CMK (cell line): ENCODE data around the gene COLQ.
"Not testable (repeated sequence)": the region's sequence is repeated elsewhere in the genome, so short reads cannot be mapped to it uniquely, and the experiment has no call there.

Experiments
- DNase-seq: peaks from one replicate; pipeline ENCODE4 v3.0.0-alpha.2; 2010; ENCODE audit warnings: low read depth

Gene COLQ

GRCh38 chr3:15490158-15490557, 31.3 kb downstream of the COLQ start:
- no peak for DNase-seq

GRCh38 chr3:15488002-15488401, 33.5 kb downstream of the COLQ start:
- no peak for DNase-seq

GRCh38 chr3:15486979-15487378, 34.5 kb downstream of the COLQ start:
- no peak for DNase-seq

DNA sequence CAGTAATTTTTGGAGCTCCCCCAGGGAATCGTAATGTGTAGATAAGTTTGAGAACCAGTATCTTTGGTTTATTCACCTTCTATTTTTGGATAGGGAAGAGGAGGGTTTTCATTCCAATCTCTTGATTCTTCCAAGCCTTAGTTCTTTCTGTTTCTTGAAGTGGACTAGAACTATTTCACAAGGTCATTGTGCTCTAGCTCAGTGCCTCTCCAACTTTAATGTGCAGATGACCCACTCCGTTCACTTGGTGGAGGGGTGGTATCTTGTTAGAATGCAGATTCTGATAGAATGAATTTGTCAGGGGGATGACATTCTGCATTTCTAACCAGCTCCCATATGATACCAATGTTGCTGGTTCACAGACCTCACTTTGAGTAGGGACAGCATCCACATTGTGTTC, 35.5 kb downstream of the COLQ start:
- DNase-seq: no peak

DNA sequence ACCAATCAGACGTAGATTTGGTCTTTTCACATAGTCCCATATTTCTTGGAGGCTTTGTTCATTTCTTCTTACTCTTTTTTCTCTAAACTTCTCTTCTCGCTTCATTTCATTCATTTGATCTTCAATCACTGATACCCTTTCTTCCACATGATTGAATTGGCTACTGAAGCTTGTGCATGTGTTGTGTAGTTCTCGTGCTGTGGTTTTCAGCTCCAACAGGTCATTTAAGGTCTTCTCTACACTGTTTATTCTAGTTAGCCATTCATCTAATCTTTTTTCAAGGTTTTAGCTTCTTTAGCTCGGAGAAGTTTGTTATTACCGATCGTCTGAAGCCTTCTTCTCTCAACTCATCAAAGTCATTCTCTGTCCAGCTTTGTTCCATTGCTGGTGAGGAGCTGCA, 37.0 kb downstream of the COLQ start:
- DNase-seq: not testable (repeated sequence)

- no peak for DNase-seq
Measured at GRCh38 chr3:15479400-15480224, 41.9 kb downstream of the COLQ start.

DNA sequence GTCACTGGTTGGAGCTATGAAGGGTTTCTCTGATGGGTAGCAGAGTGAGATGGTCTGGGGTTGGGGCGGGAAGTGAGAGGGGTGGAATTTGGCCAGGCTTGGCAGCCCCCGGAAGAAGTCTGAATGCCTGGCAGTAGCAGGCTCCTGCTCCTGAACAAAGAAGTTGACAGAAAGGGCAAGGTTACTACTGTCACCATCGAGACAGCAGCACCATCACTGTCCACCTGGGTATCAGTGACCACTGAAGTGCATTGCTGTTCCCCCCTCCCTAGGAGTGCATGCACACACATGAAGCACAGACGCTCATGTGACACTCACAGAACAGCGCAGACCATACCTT, 42.9 kb downstream of the COLQ start:
- no peak for DNase-seq

DNA sequence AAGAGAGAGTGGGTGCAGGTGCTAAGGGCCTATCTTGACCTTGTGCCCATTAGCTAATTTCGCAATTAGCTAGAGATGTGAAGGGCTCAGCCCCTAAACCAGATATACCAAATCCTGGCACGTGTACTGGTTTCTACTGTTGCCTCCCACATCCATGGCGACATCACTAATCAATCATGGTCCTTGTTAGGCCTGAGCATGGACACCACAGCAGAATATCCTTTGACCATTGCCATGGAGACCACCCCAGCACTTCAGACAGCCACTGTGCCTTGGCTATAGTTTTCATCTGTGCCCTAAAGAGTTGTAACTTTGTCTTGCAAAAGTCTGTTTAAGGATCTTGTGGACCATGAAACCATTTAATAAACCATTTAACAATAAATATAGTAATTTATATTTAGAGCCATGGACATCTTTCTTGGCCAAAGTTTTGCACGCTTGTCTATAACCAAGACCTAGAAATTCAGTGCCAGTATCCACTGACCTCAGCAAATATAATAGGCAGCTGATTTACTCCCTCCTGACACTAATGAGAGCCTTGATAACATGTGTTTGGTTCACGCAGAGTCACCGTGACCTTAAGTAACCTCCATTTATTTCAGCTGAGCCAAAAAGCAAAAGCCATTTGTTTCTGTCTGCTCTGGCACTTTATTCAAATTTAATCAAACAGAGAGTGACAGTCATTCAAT, 43.4 kb downstream of the COLQ start:
- DNase-seq: no peak

DNA sequence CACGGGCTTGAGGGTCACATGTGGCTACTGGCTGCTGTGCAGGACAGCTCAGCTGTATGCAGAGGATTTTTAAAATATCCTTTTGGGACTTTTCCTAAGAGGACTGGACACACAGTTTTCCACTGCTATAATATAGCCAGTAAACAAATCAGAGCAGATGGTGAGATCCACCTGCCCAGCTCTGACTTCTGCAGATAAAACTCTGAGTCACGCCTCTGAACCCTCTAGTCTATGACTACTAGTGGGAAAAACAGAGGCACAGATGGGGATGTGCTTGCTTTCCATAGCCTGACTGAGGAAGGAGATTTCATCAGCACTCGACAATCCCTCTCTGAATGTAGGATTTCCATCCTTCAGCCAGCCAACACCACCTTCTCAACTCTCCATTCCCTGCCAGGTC, 45.1 kb downstream of the COLQ start:
- no peak for DNase-seq

GRCh38 chr3:15475161-15475560, 46.3 kb downstream of the COLQ start:
- DNase-seq: no peak

DNA sequence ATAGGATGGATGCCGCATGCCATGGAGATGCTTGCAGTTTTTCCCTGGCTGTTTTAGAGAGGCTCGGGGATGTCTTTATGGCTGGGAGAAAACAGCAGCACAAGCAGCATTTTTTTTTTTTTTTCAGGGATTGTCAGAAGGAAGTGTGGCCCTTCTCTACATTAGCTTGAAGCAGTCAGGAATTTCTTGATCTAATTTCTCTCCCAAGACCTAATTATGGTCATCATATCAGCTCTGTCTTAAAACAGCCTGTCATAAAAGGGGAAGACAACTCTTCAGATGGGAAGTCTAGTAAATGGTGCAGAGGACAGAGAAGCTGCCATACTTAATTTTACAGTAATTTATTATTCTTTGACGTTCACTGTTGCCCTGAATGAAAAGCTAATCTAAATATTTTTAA, 49.6 kb downstream of the COLQ start:
- no peak for DNase-seq

GRCh38 chr3:15470849-15471248, 50.7 kb downstream of the COLQ start:
- no peak for DNase-seq

DNA sequence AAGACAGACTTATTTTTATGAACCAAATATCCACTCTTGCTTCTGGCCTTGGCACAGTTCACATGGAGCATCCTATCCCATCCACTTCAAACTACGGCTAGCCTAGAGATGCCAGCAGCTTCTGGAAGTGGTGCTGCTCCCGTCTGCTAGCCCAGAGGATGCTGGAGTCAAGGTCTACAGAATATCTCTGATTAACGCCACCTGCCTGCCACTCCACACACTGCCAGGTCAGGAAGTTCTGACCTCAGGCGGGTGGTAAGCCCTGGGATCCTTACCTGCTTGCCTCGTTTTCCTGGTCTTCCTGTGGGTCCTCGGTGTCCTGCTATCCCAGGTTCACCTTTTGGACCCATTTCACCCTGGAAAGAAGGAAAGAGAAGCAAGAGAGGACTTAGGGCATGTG, 51.2 kb downstream of the COLQ start:
- no peak for DNase-seq

GRCh38 chr3:15467227-15468181, 54.0 kb downstream of the COLQ start:
- DNase-seq: no peak

GRCh38 chr3:15465876-15466585, 55.5 kb downstream of the COLQ start:
- DNase-seq: no peak

GRCh38 chr3:15462451-15462850, 59.1 kb downstream of the COLQ start:
- DNase-seq: no peak

- DNase-seq: no peak
Measured at GRCh38 chr3:15460891-15461531, 60.5 kb downstream of the COLQ start.

DNA sequence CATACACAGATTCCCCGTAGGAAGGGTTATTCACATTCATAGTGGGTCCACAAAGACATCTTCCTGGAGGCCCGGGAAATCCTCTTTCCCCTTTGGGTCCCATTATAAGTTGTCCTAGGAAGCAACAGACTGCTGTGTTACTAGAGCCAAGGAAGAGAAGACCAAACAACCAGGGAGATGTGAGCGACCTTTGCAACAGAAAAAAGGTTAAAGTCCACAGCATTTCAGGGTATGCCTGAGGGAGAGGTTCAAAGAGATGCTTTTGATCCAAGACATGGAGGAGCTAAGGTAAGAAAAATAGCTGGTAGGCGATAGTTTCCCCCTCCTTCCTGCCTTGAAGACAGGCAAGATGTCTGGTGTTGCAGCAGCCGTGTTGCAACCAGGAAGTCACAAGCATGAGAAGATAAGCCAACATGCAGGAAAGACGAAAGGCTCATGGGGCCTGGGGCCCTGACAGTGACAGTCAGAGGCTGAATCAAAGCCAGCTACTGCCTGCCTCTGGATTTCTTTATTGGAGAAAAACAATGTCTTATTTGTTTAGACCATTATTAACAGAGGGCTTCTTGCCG, 63.2 kb downstream of the COLQ start:
- no peak for DNase-seq

DNA sequence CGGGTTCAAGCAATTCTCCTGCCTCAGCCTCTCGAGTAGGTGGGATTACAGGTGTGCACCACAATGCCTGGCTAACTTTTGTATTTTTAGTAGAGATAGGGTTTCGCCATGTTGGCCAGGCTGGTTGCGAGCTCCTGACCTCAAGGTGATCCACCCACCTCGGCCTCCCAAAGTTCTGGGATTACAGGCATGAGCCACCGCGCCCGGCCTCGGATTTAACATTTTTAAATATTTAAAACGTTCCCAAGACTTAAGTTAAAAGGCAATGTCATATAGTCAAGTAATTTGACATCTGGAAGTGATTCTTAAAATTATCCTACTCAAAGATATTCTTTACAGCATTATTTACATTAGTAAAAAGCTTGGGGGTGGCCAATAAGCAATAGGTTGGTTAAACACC, 64.6 kb downstream of the COLQ start:
- not testable (repeated sequence) for DNase-seq

DNA sequence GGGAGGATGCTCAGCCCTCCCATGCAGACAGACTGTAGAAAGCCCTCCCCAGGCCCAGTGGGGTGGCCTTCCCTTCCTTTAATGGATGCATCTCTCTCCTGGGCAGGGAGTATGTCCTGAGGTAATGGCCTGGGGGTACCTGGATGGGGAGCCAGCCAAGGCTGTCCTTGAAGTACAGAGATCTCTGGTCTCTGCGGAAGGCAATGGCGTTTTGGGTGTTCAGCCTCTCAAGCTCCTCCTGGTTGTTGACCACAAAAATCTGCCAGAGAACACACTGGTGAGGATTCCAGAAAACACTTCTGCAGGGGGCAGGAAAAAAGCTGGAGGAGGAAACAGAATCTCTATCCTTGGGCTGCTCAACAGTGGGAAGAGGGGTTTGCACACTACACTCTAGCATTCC, 65.2 kb downstream of the COLQ start:
- no peak for DNase-seq

DNA sequence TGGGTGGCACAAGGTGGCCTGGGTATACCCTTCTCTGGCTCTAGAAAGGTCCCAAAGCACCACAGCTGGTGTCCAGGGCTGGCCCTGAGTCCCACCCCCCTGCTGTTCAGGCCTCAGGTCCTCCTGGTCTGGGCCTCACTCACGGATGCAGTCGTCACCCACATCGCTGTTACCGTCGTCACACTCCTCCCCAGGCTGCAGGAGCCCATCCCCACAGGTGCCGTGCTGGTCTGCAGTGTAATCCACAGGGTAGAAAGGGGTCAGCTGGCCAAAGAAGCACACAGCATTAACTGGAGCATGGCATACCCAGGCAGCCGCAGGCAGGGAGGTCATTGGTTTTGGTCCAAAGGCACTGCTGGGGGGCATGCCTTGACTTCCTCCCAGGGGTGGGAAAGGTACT, 65.8 kb downstream of the COLQ start:
- no peak for DNase-seq
